T-cell (primary cell): ENCODE results near the gene ARHGAP10. TPM values are rescaled to one million over a fixed set of nuclear protein-coding genes. Genes with fewer than 3 reads are reported as not detected.

Source experiments
- ATAC-seq, 4 experiments: fragments of 200-7000 bp in 3 of 4; fragments of 150-1000 bp in 1 of 4; cut with Tn5 transposase; replicated peaks in 1 of 4; 1 replicate in 3 of 4; 2 replicates in 1 of 4; pipeline ENCODE4 v1.10.0; 2021; ENCODE audit warnings: moderate library complexity in 3 of 4, mild to moderate bottlenecking in 2 of 4, moderate number of reproducible peaks in 1 of 4
- CTCF ChIA-PET, 2 donors: fragments of 300-600 bp; sonication (Branson Sonifier 250); formaldehyde crosslinking; loops; one replicate each; lab custom pipeline; 2022; ENCODE audit warnings: antibody characterized with exemption in 2 of 2; lab: Charles Lee
- POLR2A ChIA-PET, 2 donors: fragments of 300-600 bp; sonication (Branson Sonifier 250); formaldehyde crosslinking; loops; one replicate each; lab custom pipeline; 2022; ENCODE audit warnings: antibody characterized with exemption in 2 of 2; lab: Charles Lee
- DNase-seq, 35 experiments: peaks; one replicate each; pipeline versions ENCODE4 v3.0.0 to v3.0.0-alpha.2; 2013 to 2023
- H3K27ac ChIP-seq: one replicate; pipeline ENCODE4 v1.5.1; 2013; ENCODE audit warnings: low read length
- H3K27me3 ChIP-seq, 2 experiments: replicated peaks in 1 of 2; 1 replicate in 1 of 2; 2 replicates in 1 of 2; pipeline versions ENCODE4 v1.6.1 to v1.7.0; 2013; ENCODE audit warnings: low read length in 1 of 2, mixed read lengths in 1 of 2; ENCODE audit not compliant: control insufficient read depth in 2 of 2, insufficient read depth in 2 of 2; ENCODE audit errors: extremely low read depth in 1 of 2
- H3K36me3 ChIP-seq, 2 donors: 1 replicate in 1 of 2; 2 replicates in 1 of 2; pipeline versions ENCODE4 v1.6.1 to v1.7.0; 2013; ENCODE audit warnings: low read length in 1 of 2; ENCODE audit not compliant: control insufficient read depth in 2 of 2, insufficient read depth in 1 of 2; ENCODE audit errors: extremely low read depth in 1 of 2
- H3K4me1 ChIP-seq, 2 experiments: 1 replicate in 1 of 2; 2 replicates in 1 of 2; pipeline versions ENCODE4 v1.6.1 to v1.7.0; 2013; ENCODE audit warnings: low read length in 2 of 2, mixed read lengths in 1 of 2; ENCODE audit not compliant: insufficient read depth in 2 of 2, control insufficient read depth in 1 of 2; ENCODE audit errors: extremely low read depth in 1 of 2
- H3K4me3 ChIP-seq, 2 donors: 1 replicate in 1 of 2; 2 replicates in 1 of 2; pipeline versions ENCODE4 v1.5.1 to v1.7.0; 2013; ENCODE audit warnings: mild to moderate bottlenecking in 2 of 2, low read length in 1 of 2, moderate library complexity in 1 of 2; ENCODE audit not compliant: control insufficient read depth in 1 of 2; ENCODE audit errors: extremely low read depth in 1 of 2
- H3K9me3 ChIP-seq: 2 replicates; pipeline ENCODE4 v1.7.0; 2013
- H3K27ac Mint-ChIP-seq, 2 donors: one replicate each; pipeline ENCODE4 v1.8.0; 2020 to 2021; ENCODE audit warnings: mild to moderate bottlenecking in 2 of 2, mixed read lengths in 2 of 2
- H3K27me3 Mint-ChIP-seq, 2 donors: one replicate each; pipeline ENCODE4 v1.8.0; 2021 to 2022; ENCODE audit warnings: mixed read lengths in 2 of 2
- H3K36me3 Mint-ChIP-seq: one replicate; pipeline ENCODE4 v1.8.0; 2021; ENCODE audit warnings: mixed read lengths
- H3K4me1 Mint-ChIP-seq, 3 donors: one replicate each; pipeline ENCODE4 v1.8.0; 2020 to 2022; ENCODE audit warnings: mixed read lengths in 3 of 3, mild to moderate bottlenecking in 1 of 3
- H3K4me3 Mint-ChIP-seq, 3 donors: one replicate each; pipeline ENCODE4 v1.8.0; 2020 to 2022; ENCODE audit warnings: mild to moderate bottlenecking in 3 of 3, mixed read lengths in 3 of 3, moderate library complexity in 3 of 3
- H3K9me3 Mint-ChIP-seq, 3 donors: one replicate each; pipeline ENCODE4 v1.8.0; 2020 to 2022; ENCODE audit warnings: mixed read lengths in 3 of 3
- WGBS: methylation state at CpG from one replicate; pipeline ENCODE4 v1.1.5; 2013; ENCODE audit warnings: missing lambda C conversion rate; ENCODE audit not compliant: insufficient coverage; 5-methylcytosine and 5-hydroxymethylcytosine counted together
- total RNA-seq, 35 experiments: library from RNA in 6 of 35; stranded (reverse) in 6 of 35; fragments of 120-200 nt in 1 of 35; gene quantifications; one replicate each; pipeline versions ENCODE4 v1.2.1 to v1.2.4 and lab custom pipeline; 2013 to 2026

ARHGAP10 gene
- total RNA-seq, 5 donors from 2014 or later (not counting 1 experiment from before 2014, with no cell fraction given) = 6.2 to 7.7 (median 6.8) TPM

GRCh38 chr4:147785129-147785528 is 53.2 kb downstream of the ARHGAP10 start:
- no peaks in the 10 kb centered on the region for H3K36me3 ChIP-seq
- peaks cover 0 to 31% (median 23%) of the 10 kb centered on the region in 3 donors for H3K4me1 Mint-ChIP-seq
- ATAC-seq (no peak), DNase-seq (no peak)
- H3K36me3 Mint-ChIP-seq = no peaks in the 10 kb centered on the region
- no peaks in the 10 kb centered on the region for H3K27me3 Mint-ChIP-seq
- no peak overlapping the region for H3K27ac ChIP-seq
- H3K4me3 ChIP-seq = no peak overlapping the region
- no peak overlapping the region for H3K4me3 Mint-ChIP-seq
- H3K9me3 Mint-ChIP-seq = no peaks in the 10 kb centered on the region
- H3K27me3 ChIP-seq = no peaks in the 10 kb centered on the region
- no CpG with 5 or more reads among the region's 2 CpGs for WGBS
- H3K27ac Mint-ChIP-seq = no peak overlapping the region
- peaks cover 0 to 2% of the 10 kb centered on the region in 2 experiments for H3K4me1 ChIP-seq
- ChIA-PET CTCF (interaction anchor here in 1 of 2 donors (0.6 to 0.9 kb wide), 4 partner anchors 19 to 1643 kb away, joined by 3 to 5 read pairs (median 4); no protein-coding TSS in a partner anchor), POLR2A (interaction anchor here in 1 of 2 donors (0.6 kb wide), 3 partner anchors 20 to 60 kb away, joined by 5 to 8 read pairs (median 7); no protein-coding TSS in a partner anchor)
- no peaks in the 10 kb centered on the region for H3K9me3 ChIP-seq

DNA sequence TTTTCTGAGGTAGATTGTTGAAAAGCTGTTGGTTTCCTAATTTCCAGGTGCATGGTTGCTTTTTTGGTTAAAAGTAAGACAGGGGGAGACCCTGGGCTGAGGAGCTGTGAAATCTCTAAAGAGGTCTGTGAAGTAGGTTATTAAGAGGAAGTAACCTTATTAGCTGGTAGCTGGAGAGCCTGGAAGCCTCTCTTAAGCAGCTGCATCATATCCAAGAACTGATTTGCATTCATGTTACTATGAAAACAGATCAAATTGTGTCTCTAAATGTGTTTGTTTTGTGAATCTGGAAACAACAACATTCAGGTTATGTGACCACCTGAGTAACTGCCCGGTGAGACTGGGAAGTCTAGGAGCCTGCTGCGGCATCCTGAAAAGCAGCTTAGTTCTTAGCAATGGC is 54.1 kb downstream of the ARHGAP10 start:
- Mint-ChIP-seq H3K36me3 (no peaks in the 10 kb centered on the region), H3K9me3 (no peaks in the 10 kb centered on the region), H3K27me3 (no peaks in the 10 kb centered on the region), H3K4me1 (peaks cover 0 to 24% (median 21%) of the 10 kb centered on the region in 3 donors), H3K4me3 (no peak overlapping the region), H3K27ac (peak overlapping the region in 1 of 2 donors; percentile 22)
- Histone ChIP-seq H3K27me3 (no peaks in the 10 kb centered on the region), H3K9me3 (no peaks in the 10 kb centered on the region), H3K4me3 (no peak overlapping the region), H3K27ac (no peak overlapping the region), H3K4me1 (peaks cover 0 to 2% of the 10 kb centered on the region in 2 experiments), H3K36me3 (no peaks in the 10 kb centered on the region)
- ChIA-PET CTCF (interaction anchor here in 1 of 2 donors (0.9 kb wide), 1 partner anchor 81 kb away, joined by 5 read pairs; no protein-coding TSS in a partner anchor), POLR2A (no interaction called here)
- DNase-seq (no peak), ATAC-seq (no peak)
- WGBS = 60% methylated on average over 1 of the region's 2 CpGs

GRCh38 chr4:147786531-147786930 is 54.6 kb downstream of the ARHGAP10 start:
- no peaks in the 10 kb centered on the region for H3K36me3 ChIP-seq
- H3K27me3 Mint-ChIP-seq = no peaks in the 10 kb centered on the region
- H3K4me1 Mint-ChIP-seq = peaks cover under 1 to 24% (median 21%) of the 10 kb centered on the region in 3 donors
- no peaks in the 10 kb centered on the region for H3K36me3 Mint-ChIP-seq
- DNase-seq (no peak), ATAC-seq (no peak)
- no peak overlapping the region for H3K27ac Mint-ChIP-seq
- ChIA-PET CTCF (interaction anchor here in 1 of 2 donors (1.6 kb wide), 1 partner anchor 80 kb away, joined by 5 read pairs; no protein-coding TSS in a partner anchor), POLR2A (no interaction called here)
- WGBS = 85% methylated on average over 2 of the region's 2 CpGs
- H3K4me3 ChIP-seq = no peak overlapping the region
- no peaks in the 10 kb centered on the region for H3K27me3 ChIP-seq
- H3K4me1 ChIP-seq = peaks cover 0 to 2% of the 10 kb centered on the region in 2 experiments
- no peaks in the 10 kb centered on the region for H3K9me3 Mint-ChIP-seq
- H3K4me3 Mint-ChIP-seq = no peak overlapping the region
- H3K27ac ChIP-seq = no peak overlapping the region
- no peaks in the 10 kb centered on the region for H3K9me3 ChIP-seq

- DNase-seq (no peak), ATAC-seq (no peak)
- Histone ChIP-seq H3K27ac (no peak overlapping the region), H3K4me3 (no peak overlapping the region), H3K36me3 (no peaks in the 10 kb centered on the region), H3K4me1 (peaks cover 2 to 4% of the 10 kb centered on the region in 2 experiments), H3K9me3 (no peaks in the 10 kb centered on the region), H3K27me3 (no peaks in the 10 kb centered on the region)
- H3K27ac Mint-ChIP-seq = no peak overlapping the region
- no peaks in the 10 kb centered on the region for H3K9me3 Mint-ChIP-seq
- POLR2A ChIA-PET = no interaction called here
- CTCF ChIA-PET = interaction anchor here (0.6 to 1.6 kb wide), 2 partner anchors 80 to 177 kb away, joined by 5 to 6 read pairs; no protein-coding TSS in a partner anchor
- H3K36me3 Mint-ChIP-seq = no peaks in the 10 kb centered on the region
- peaks cover 7 to 26% (median 23%) of the 10 kb centered on the region in 3 donors for H3K4me1 Mint-ChIP-seq
- no peaks in the 10 kb centered on the region for H3K27me3 Mint-ChIP-seq
- 88% methylated on average over 2 of the region's 2 CpGs for WGBS
- no peak overlapping the region for H3K4me3 Mint-ChIP-seq
Observed at GRCh38 chr4:147787204-147787603, 55.3 kb downstream of the ARHGAP10 start.

- Histone ChIP-seq H3K4me3 (no peak overlapping the region), H3K9me3 (no peaks in the 10 kb centered on the region), H3K4me1 (peaks cover 5 to 10% of the 10 kb centered on the region in 2 experiments), H3K27ac (no peak overlapping the region), H3K36me3 (no peaks in the 10 kb centered on the region), H3K27me3 (no peaks in the 10 kb centered on the region)
- no peaks in the 10 kb centered on the region for H3K9me3 Mint-ChIP-seq
- DNase-seq = no peak
- no peak overlapping the region for H3K27ac Mint-ChIP-seq
- no peaks in the 10 kb centered on the region for H3K36me3 Mint-ChIP-seq
- ChIA-PET CTCF (interaction anchor here (0.6 to 1.0 kb wide), 4 partner anchors 26 to 75 kb away, joined by 3 to 5 read pairs (median 3); no protein-coding TSS in a partner anchor), POLR2A (interaction anchor here in 1 of 2 donors (0.6 kb wide), 1 partner anchor 1204 kb away, joined by 3 read pairs; no protein-coding TSS in a partner anchor)
- H3K27me3 Mint-ChIP-seq = no peaks in the 10 kb centered on the region
- H3K4me1 Mint-ChIP-seq = peaks cover 23 to 40% (median 37%) of the 10 kb centered on the region in 3 donors
- H3K4me3 Mint-ChIP-seq = no peak overlapping the region
- ATAC-seq = no peak
- 100% methylated on average over 1 of the region's 3 CpGs for WGBS
Observed at GRCh38 chr4:147788791-147789190, 56.9 kb downstream of the ARHGAP10 start.

DNA sequence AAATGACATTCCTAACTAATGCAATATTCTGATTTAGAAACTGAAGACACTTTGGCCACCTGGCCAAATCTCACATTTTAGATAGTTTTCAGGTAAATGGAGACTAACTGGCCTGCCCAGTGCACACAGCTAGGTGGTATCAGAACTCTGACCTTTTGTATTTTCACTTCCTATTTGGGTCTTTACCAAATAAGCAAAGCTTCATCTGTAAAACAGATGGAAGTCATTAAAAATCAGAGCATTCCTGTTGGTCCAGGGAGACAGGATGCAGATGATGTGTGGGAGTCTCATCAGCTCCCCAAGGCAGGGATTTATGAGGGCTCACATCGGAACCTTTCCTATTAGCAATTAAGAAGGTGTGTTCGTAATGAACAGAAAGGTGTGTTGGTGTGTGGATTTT is 57.7 kb downstream of the ARHGAP10 start:
- no peak for DNase-seq

More for the DNA sequence above, 57.7 kb downstream of the ARHGAP10 start:
- Mint-ChIP-seq H3K9me3 (no peaks in the 10 kb centered on the region), H3K36me3 (no peaks in the 10 kb centered on the region), H3K4me3 (no peak overlapping the region), H3K27ac (peak overlapping the region in 1 of 2 donors; percentile 23), H3K27me3 (no peaks in the 10 kb centered on the region), H3K4me1 (peaks cover 31 to 48% (median 45%) of the 10 kb centered on the region in 3 donors)
- CTCF ChIA-PET = interaction anchor here (0.6 to 1.0 kb wide), 4 partner anchors 60 to 175 kb away, joined by 3 to 6 read pairs (median 4); no protein-coding TSS in a partner anchor
- no peaks in the 10 kb centered on the region for H3K36me3 ChIP-seq
- no peaks in the 10 kb centered on the region for H3K27me3 ChIP-seq
- H3K27ac ChIP-seq = no peak overlapping the region
- WGBS = no CpG with 5 or more reads among the region's 2 CpGs
- no peaks in the 10 kb centered on the region for H3K9me3 ChIP-seq
- H3K4me1 ChIP-seq = peaks cover 5 to 12% of the 10 kb centered on the region in 2 experiments
- no peak overlapping the region for H3K4me3 ChIP-seq
- POLR2A ChIA-PET = interaction anchor here in 1 of 2 donors (0.6 kb wide), 1 partner anchor 1205 kb away, joined by 3 read pairs; no protein-coding TSS in a partner anchor
- ATAC-seq = no peak
